ENCODE results near the gene PNMA1. TPM values are rescaled to one million over a fixed set of nuclear protein-coding genes. Genes with fewer than 3 reads are reported as not detected.

The PNMA1 gene
- total and polyA plus RNA-seq, 2 of the 13 experiments (the other 11 are each of a cell fraction or from before 2014, with no cell fraction given) = 7.0 to 8.3 TPM

DNA sequence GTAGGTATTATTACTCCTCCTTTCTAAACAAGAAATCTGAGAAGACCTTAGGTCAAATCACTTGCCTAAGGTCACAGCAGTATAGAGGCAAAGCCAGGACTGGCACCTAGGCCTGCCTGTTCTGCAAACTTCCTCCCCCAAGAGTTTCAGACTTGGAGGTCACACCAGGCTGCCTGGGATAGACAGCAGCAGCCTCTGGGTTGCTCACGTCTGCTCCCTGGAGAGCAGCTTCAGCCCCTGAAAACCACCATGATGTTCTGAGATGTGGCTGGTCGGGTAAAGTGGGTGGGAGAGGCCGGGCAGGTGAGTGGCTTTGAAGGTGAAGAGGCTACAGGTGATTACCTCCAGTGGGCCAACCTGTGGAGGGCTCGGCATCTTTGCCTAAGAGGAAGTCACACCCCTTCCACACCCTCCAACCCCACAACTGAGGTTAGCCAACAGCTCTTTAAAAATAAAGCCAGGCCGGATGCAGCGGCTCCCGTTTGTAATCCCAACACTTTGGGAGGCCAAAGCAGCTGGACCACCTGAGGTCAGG lies 37.0 kb upstream of the PNMA1 start:
- intact Hi-C loops (cut with micrococcal nuclease; ENCODE audit: unreplicated experiment) = no loop called here
- H4K20me1 ChIP-seq (ENCODE audit: insufficient read depth, low read length) = peaks cover 71% of the 10 kb centered on the region
- no peaks in the 10 kb centered on the region for H3K9me3 ChIP-seq (ENCODE audit: low read length)
- H2AFZ ChIP-seq (ENCODE audit: low read length) = no peak overlapping the region
- H3K27ac ChIP-seq (ENCODE audit: extremely low read length, insufficient read depth, low read length) = no peak overlapping the region
- FAIRE-seq = no peak
- H3K4me3 ChIP-seq (replicated peaks in 1 of 3; ENCODE audit: insufficient read depth in 1 of 3, low read depth in 2 of 3, low read length in 3 of 3) = no peak overlapping the region
- TF ChIP-seq, protein P1, sequence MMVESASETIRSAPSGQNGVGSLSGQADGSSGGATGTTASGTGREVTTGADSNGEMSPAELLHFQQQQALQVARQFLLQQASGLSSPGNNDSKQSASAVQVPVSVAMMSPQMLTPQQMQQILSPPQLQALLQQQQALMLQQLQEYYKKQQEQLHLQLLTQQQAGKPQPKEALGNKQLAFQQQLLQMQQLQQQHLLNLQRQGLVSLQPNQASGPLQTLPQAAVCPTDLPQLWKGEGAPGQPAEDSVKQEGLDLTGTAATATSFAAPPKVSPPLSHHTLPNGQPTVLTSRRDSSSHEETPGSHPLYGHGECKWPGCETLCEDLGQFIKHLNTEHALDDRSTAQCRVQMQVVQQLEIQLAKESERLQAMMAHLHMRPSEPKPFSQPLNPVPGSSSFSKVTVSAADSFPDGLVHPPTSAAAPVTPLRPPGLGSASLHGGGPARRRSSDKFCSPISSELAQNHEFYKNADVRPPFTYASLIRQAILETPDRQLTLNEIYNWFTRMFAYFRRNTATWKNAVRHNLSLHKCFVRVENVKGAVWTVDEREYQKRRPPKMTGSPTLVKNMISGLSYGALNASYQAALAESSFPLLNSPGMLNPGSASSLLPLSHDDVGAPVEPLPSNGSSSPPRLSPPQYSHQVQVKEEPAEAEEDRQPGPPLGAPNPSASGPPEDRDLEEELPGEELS (CRISPR knock-in tag; IDR thresholded peaks at IDR 0.05) = no peak
- TF ChIP-seq YY1 (IDR thresholded peaks at IDR 0.05; ENCODE audit: insufficient read depth, insufficient replicate concordance, low read depth, low read length) (no peak), ZFP90 (CRISPR knock-in tag; IDR thresholded peaks at IDR 0.05; ENCODE audit: borderline replicate concordance) (no peak), RARA (CRISPR knock-in tag; IDR thresholded peaks at IDR 0.05) (no peak), ZNF589 (CRISPR knock-in tag; conservative IDR thresholded peaks at IDR 0.05) (no peak), TBX2 (CRISPR knock-in tag; IDR thresholded peaks at IDR 0.05; ENCODE audit: borderline replicate concordance) (no peak), RBFOX2 (IDR thresholded peaks at IDR 0.05; ENCODE audit: low read depth, low read length) (no peak), ZSCAN9 (CRISPR knock-in tag; IDR thresholded peaks at IDR 0.05; ENCODE audit: borderline replicate concordance) (no peak), XRCC5 (optimal IDR thresholded peaks at IDR 0.05; ENCODE audit: low read length) (no peak), SIN3A (IDR thresholded peaks at IDR 0.05; ENCODE audit: borderline replicate concordance, low read depth, low read length) (no peak)
- TF ChIP-seq, protein P2, sequence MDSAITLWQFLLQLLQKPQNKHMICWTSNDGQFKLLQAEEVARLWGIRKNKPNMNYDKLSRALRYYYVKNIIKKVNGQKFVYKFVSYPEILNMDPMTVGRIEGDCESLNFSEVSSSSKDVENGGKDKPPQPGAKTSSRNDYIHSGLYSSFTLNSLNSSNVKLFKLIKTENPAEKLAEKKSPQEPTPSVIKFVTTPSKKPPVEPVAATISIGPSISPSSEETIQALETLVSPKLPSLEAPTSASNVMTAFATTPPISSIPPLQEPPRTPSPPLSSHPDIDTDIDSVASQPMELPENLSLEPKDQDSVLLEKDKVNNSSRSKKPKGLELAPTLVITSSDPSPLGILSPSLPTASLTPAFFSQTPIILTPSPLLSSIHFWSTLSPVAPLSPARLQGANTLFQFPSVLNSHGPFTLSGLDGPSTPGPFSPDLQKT (CRISPR knock-in tag; IDR thresholded peaks at IDR 0.05; ENCODE audit: borderline replicate concordance) = no peak
- TF ChIP-seq, protein P3, sequence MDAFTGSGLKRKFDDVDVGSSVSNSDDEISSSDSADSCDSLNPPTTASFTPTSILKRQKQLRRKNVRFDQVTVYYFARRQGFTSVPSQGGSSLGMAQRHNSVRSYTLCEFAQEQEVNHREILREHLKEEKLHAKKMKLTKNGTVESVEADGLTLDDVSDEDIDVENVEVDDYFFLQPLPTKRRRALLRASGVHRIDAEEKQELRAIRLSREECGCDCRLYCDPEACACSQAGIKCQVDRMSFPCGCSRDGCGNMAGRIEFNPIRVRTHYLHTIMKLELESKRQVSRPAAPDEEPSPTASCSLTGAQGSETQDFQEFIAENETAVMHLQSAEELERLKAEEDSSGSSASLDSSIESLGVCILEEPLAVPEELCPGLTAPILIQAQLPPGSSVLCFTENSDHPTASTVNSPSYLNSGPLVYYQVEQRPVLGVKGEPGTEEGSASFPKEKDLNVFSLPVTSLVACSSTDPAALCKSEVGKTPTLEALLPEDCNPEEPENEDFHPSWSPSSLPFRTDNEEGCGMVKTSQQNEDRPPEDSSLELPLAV (CRISPR knock-in tag; conservative IDR thresholded peaks at IDR 0.05; ENCODE audit: low read depth) = no peak
- TF ChIP-seq, protein P4, sequence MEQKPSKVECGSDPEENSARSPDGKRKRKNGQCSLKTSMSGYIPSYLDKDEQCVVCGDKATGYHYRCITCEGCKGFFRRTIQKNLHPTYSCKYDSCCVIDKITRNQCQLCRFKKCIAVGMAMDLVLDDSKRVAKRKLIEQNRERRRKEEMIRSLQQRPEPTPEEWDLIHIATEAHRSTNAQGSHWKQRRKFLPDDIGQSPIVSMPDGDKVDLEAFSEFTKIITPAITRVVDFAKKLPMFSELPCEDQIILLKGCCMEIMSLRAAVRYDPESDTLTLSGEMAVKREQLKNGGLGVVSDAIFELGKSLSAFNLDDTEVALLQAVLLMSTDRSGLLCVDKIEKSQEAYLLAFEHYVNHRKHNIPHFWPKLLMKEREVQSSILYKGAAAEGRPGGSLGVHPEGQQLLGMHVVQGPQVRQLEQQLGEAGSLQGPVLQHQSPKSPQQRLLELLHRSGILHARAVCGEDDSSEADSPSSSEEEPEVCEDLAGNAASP (CRISPR knock-in tag; IDR thresholded peaks at IDR 0.05; ENCODE audit: borderline replicate concordance) = no peak
- TF ChIP-seq, protein P5, sequence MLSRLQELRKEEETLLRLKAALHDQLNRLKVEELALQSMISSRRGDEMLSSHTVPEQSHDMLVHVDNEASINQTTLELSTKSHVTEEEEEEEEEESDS (CRISPR knock-in tag; IDR thresholded peaks at IDR 0.05; ENCODE audit: borderline replicate concordance) = no peak
- H3K36me3 ChIP-seq (replicated peaks in 1 of 2; ENCODE audit: control insufficient read depth in 1 of 2, insufficient read depth in 2 of 2, low read length in 2 of 2) = peaks cover 0 to 9% of the 10 kb centered on the region in 2 experiments; a peak in 3 of 5 replicates
- no peak overlapping the region for H3K9ac ChIP-seq (ENCODE audit: insufficient read depth, low read depth, low read length)
- peaks cover 99% of the 10 kb centered on the region for H3K4me1 ChIP-seq (ENCODE audit: insufficient read depth, low read length)
- no TSS peak for BruUV-seq (replicated peaks)
- in situ Hi-C loops (cut with HindIII; ENCODE audit: extremely low pct_ligation_motif_present, low pct_unique_long_range_greater_than_20kb) = loop anchor here (10.0 kb wide), 1 partner anchor 74 kb away; no protein-coding TSS in a partner anchor
- no peak overlapping the region for H3K4me2 ChIP-seq (ENCODE audit: low read depth, low read length)
- POLR2A ChIA-PET = interaction anchor here (1.5 kb wide), 1 partner anchor 9 kb away, joined by 5 read pairs; a partner anchor contains a TSS
- WGBS (ENCODE audit: low lambda C conversion rate) = 100% methylated on average over 3 of the region's 7 CpGs
- no peaks in the 10 kb centered on the region for H3K27me3 ChIP-seq (ENCODE audit: control insufficient read depth in 1 of 2, insufficient read depth in 2 of 2, low read length in 2 of 2)
- H3K79me2 ChIP-seq (ENCODE audit: insufficient read depth, low read length) = peaks cover 98% of the 10 kb centered on the region
- CTCF ChIA-PET (ENCODE audit: low intra/inter-chr PET ratio, low total read pairs) = no interaction called here
- no peak for ATAC-seq
- no peak for DNase-seq (ENCODE audit: low spot score)

Measured in HepG2 (cell line).